SK-N-SH (cell line): ENCODE measurements around the gene SPINK13. TPM values are rescaled to one million over a fixed set of nuclear protein-coding genes. Genes with fewer than 3 reads are reported as not detected.

Experiments
- CTCF ChIA-PET: fragments of 300-600, 350-600 bp; formaldehyde crosslinking; extraction: SDS; loops from one replicate; lab custom pipeline; 2021; lab: Yijun Ruan, JAX
- POLR2A ChIA-PET: fragments of 350-600 bp; sonication (Branson Sonifier 250); formaldehyde crosslinking; extraction: SDS; loops from one replicate; lab custom pipeline; 2020; ENCODE audit warnings: antibody characterized with exemption, inconsistent platforms; lab: Yijun Ruan, JAX
- DNase-seq: peaks from one replicate; pipeline ENCODE4 v3.0.0; 2012
- H2AFZ ChIP-seq: fragments of 200-600 bp; sonication (generic); 2 replicates; pipeline ENCODE4 v1.8.1; 2016; ENCODE audit warnings: antibody characterized with exemption, mild to moderate bottlenecking, low read depth
- H3F3A ChIP-seq: fragments of 200-600 bp; sonication (generic); replicated peaks from 2 replicates; pipeline ENCODE3; 2016; ENCODE audit warnings: antibody characterized with exemption, mild to moderate bottlenecking; ENCODE audit not compliant: insufficient read depth
- H3K27ac ChIP-seq, 2 experiments: fragments of 200-500 bp in 1 of 2; fragments of 200-600 bp in 1 of 2; sonication (Bioruptor generic) in 1 of 2; sonication (generic), shearing (Covaris generic) in 1 of 2; 2 replicates each; pipeline versions ENCODE4 v1.5.1 to v1.6.1; 2014 to 2016; ENCODE audit warnings: low read depth in 2 of 2, inconsistent platforms in 1 of 2, low read length in 1 of 2, mild to moderate bottlenecking in 1 of 2, mixed read lengths in 1 of 2
- H3K27me3 ChIP-seq: fragments of 200-600 bp; sonication (generic), shearing (Covaris generic); 2 replicates; pipeline ENCODE4 v1.6.1; 2016; ENCODE audit warnings: mixed run types; ENCODE audit not compliant: insufficient read depth
- H3K36me3 ChIP-seq, 2 experiments: fragments of 200-500 bp in 1 of 2; fragments of 200-600 bp in 1 of 2; sonication (Bioruptor generic) in 1 of 2; sonication (generic) in 1 of 2; replicated peaks in 1 of 2; 2 replicates each; pipeline versions ENCODE3 to v1.5.1; 2014 to 2016; ENCODE audit warnings: low read length in 1 of 2, mild to moderate bottlenecking in 1 of 2; ENCODE audit not compliant: insufficient read depth in 2 of 2, control insufficient read depth in 1 of 2
- H3K4me1 ChIP-seq, 2 experiments: fragments of 200-500 bp in 1 of 2; fragments of 200-600 bp in 1 of 2; sonication (Bioruptor generic) in 1 of 2; sonication (generic), shearing (Covaris generic) in 1 of 2; 2 replicates each; pipeline versions ENCODE4 v1.5.1 to v1.6.1; 2014 to 2016; ENCODE audit warnings: low read depth in 1 of 2, low read length in 1 of 2, mixed run types in 1 of 2; ENCODE audit not compliant: insufficient read depth in 2 of 2, control insufficient read depth in 1 of 2
- H3K4me2 ChIP-seq: fragments of 200-600 bp; sonication (generic), shearing (Covaris generic); 2 replicates; pipeline ENCODE4 v1.6.1; 2017; ENCODE audit warnings: mixed run types
- H3K4me3 ChIP-seq, 2 experiments: fragments of 200-500 bp in 1 of 2; fragments of 200-600 bp in 1 of 2; sonication (Bioruptor generic) in 1 of 2; sonication (generic), shearing (Covaris generic) in 1 of 2; 2 replicates each; pipeline versions ENCODE4 v1.5.1 to v1.8.1; 2014 to 2016; ENCODE audit warnings: low read depth in 2 of 2, inconsistent platforms in 1 of 2, low read length in 1 of 2, mild to moderate bottlenecking in 1 of 2, mixed read lengths in 1 of 2, moderate library complexity in 1 of 2
- H3K79me2 ChIP-seq: fragments of 200-600 bp; sonication (generic); 2 replicates; pipeline ENCODE4 v1.8.1; 2017; ENCODE audit warnings: mild to moderate bottlenecking; ENCODE audit not compliant: insufficient read depth
- H3K9ac ChIP-seq: fragments of 200-600 bp; sonication (generic); 2 replicates; pipeline ENCODE4 v1.6.1; 2017; ENCODE audit warnings: mixed run types
- H3K9me2 ChIP-seq: fragments of 200-600 bp; sonication (generic); 2 replicates; pipeline ENCODE4 v1.6.1; 2017; ENCODE audit warnings: mixed run types
- H3K9me3 ChIP-seq: fragments of 200-600 bp; sonication (generic); 2 replicates; pipeline ENCODE4 v1.6.1; 2017; ENCODE audit warnings: mixed run types, mild to moderate bottlenecking, moderate library complexity
- H4K20me1 ChIP-seq: fragments of 200-600 bp; sonication (generic); 2 replicates; pipeline ENCODE4 v1.6.1; 2017; ENCODE audit warnings: mild to moderate bottlenecking, mixed run types; ENCODE audit not compliant: insufficient read depth
- ELF1 ChIP-seq: IDR thresholded peaks from 2 replicates; pipeline ENCODE4 v1.4.0; 2012
- EP300 ChIP-seq, 2 experiments: IDR thresholded peaks; 2 replicates each; pipeline versions ENCODE4 v1.4.0 to v1.6.1; 2012; ENCODE audit warnings: borderline replicate concordance in 1 of 2, low read depth in 1 of 2, low read length in 1 of 2
- FOSL2 ChIP-seq: IDR thresholded peaks from 2 replicates; pipeline ENCODE4 v1.4.0; 2012; ENCODE audit warnings: low read depth, mild to moderate bottlenecking, moderate library complexity, borderline replicate concordance
- FOXJ3 ChIP-seq: sonication (generic); formaldehyde crosslinking; IDR thresholded peaks from 2 replicates; pipeline ENCODE4 v1.5.1; 2020; ENCODE audit warnings: mild to moderate bottlenecking, missing genetic modification reagents
- GATA2 ChIP-seq: sonication (generic); formaldehyde crosslinking; IDR thresholded peaks from 2 replicates; pipeline ENCODE4 v1.5.0; 2020; ENCODE audit warnings: mild to moderate bottlenecking, missing genetic modification reagents
- JUND ChIP-seq: IDR thresholded peaks from 2 replicates; pipeline ENCODE4 v1.4.0; 2012
- MAX ChIP-seq: IDR thresholded peaks from 2 replicates; pipeline ENCODE4 v1.4.0; 2012; ENCODE audit warnings: low read depth
- NFIC ChIP-seq: IDR thresholded peaks from 2 replicates; pipeline ENCODE4 v1.4.0; 2012; ENCODE audit warnings: borderline replicate concordance
- NRF1 ChIP-seq: IDR thresholded peaks from 2 replicates; pipeline ENCODE4 v1.6.1; 2012; ENCODE audit warnings: low read depth, mild to moderate bottlenecking, low read length
- PBX3 ChIP-seq: IDR thresholded peaks from 2 replicates; pipeline ENCODE4; 2012
- REST ChIP-seq: IDR thresholded peaks from 2 replicates; pipeline ENCODE4 v1.6.1; 2012; ENCODE audit warnings: mild to moderate bottlenecking, low read depth, low read length, moderate library complexity
- RFX5 ChIP-seq: IDR thresholded peaks from 2 replicates; pipeline ENCODE4 v1.6.1; 2012; ENCODE audit warnings: mild to moderate bottlenecking, improper control_type of control experiment, low read length
- SIN3A ChIP-seq: IDR thresholded peaks from 2 replicates; pipeline ENCODE4 v1.6.1; 2012; ENCODE audit warnings: low read depth, mild to moderate bottlenecking, low read length, moderate library complexity, borderline replicate concordance
- TAF1 ChIP-seq: IDR thresholded peaks from 2 replicates; pipeline ENCODE4 v1.6.1; 2012; ENCODE audit warnings: low read depth, mild to moderate bottlenecking, low read length, moderate library complexity, borderline replicate concordance
- TEAD4 ChIP-seq: IDR thresholded peaks from 2 replicates; pipeline ENCODE4 v1.4.0; 2012; ENCODE audit warnings: mild to moderate bottlenecking, borderline replicate concordance; ENCODE audit not compliant: insufficient read depth
- USF1 ChIP-seq: IDR thresholded peaks from 2 replicates; pipeline ENCODE4 v1.4.0; 2012; ENCODE audit warnings: low read depth, borderline replicate concordance
- YY1 ChIP-seq: IDR thresholded peaks from 2 replicates; pipeline ENCODE4 v1.4.0; 2012; ENCODE audit warnings: low read depth, mild to moderate bottlenecking
- ZBTB33 ChIP-seq: IDR thresholded peaks from 2 replicates; pipeline ENCODE4 v1.4.0; 2012; ENCODE audit warnings: low read depth, borderline replicate concordance
- WGBS: methylation state at CpG from one replicate; pipeline ENCODE4 v1.1.6; 2017; ENCODE audit warnings: low lambda C conversion rate; 5-methylcytosine and 5-hydroxymethylcytosine counted together
- polyA plus RNA-seq, 3 experiments: library from polyadenylated mRNA; depleted of rRNA; stranded (reverse); fragments of >200 nt; gene quantifications; 2 replicates each; pipeline ENCODE4 v1.2.3, GENCODE V29; 2012

Gene SPINK13
- polyA plus RNA-seq, 1 of the 3 experiments (the other 2 are of a cell fraction), result not detected

GRCh38 chr5:148311484-148311883 lies 42.9 kb downstream of the SPINK13 start:
- Histone ChIP-seq H3K4me3 (no peak overlapping the region), H3K4me1 (no peaks in the 10 kb centered on the region), H3K79me2 (no peaks in the 10 kb centered on the region), H3F3A (no peaks in the 10 kb centered on the region), H3K9me3 (no peaks in the 10 kb centered on the region), H3K9me2 (no peaks in the 10 kb centered on the region), H3K27me3 (no peaks in the 10 kb centered on the region), H3K9ac (no peak overlapping the region), H2AFZ (no peak overlapping the region), H3K27ac (no peak overlapping the region), H3K36me3 (no peaks in the 10 kb centered on the region), H3K4me2 (no peak overlapping the region), H4K20me1 (no peaks in the 10 kb centered on the region)
- TF ChIP-seq YY1 (no peak), PBX3 (no peak), ELF1 (no peak), ZBTB33 (no peak), NRF1 (no peak), JUND (no peak), USF1 (no peak), FOSL2 (no peak), TEAD4 (no peak), MAX (no peak), REST (no peak), GATA2 (no peak), EP300 (IDR thresholded peaks at IDR 0.05; ENCODE audit: borderline replicate concordance in 1 of 2, low read depth in 1 of 2, low read length in 1 of 2) (no peak), SIN3A (no peak), NFIC (no peak), RFX5 (no peak), FOXJ3 (CRISPR knock-in tag) (no peak), TAF1 (no peak)
- 0% methylated on average over 3 of the region's 3 CpGs for WGBS
- POLR2A ChIA-PET, result no interaction called here
- CTCF ChIA-PET, result interaction anchor here (1.0 kb wide), 1 partner anchor 13 kb away, joined by 3 read pairs; no protein-coding TSS in a partner anchor
- DNase-seq, result no peak
